K562 (cell line): ENCODE measurements around the gene GRIN1. TPM values are rescaled to one million over a fixed set of nuclear protein-coding genes. Genes with fewer than 3 reads are reported as not detected.

Source experiments
- CCNT2 ChIP-seq: IDR thresholded peaks from 2 replicates; pipeline ENCODE4 v1.6.1; 2011; ENCODE audit warnings: borderline replicate concordance, low read depth, mild to moderate bottlenecking, moderate library complexity, mixed read lengths, low read length; ENCODE audit not compliant: insufficient read length; ENCODE audit errors: extremely low read depth
- E2F6 ChIP-seq, 2 experiments: IDR thresholded peaks; 2 replicates each; pipeline ENCODE4 v1.6.1; 2011; ENCODE audit warnings: borderline replicate concordance in 1 of 2, control low read depth in 1 of 2, low read depth in 1 of 2, low read length in 1 of 2, mild to moderate bottlenecking in 1 of 2, mixed read lengths in 1 of 2, moderate library complexity in 1 of 2; ENCODE audit not compliant: insufficient read depth in 1 of 2, insufficient read length in 1 of 2, poor library complexity in 1 of 2, severe bottlenecking in 1 of 2; ENCODE audit errors: extremely low read depth in 1 of 2
- PBX2 ChIP-seq, 2 experiments: IDR thresholded peaks in 1 of 2; conservative IDR thresholded peaks in 1 of 2; 2 replicates each; pipeline ENCODE4 v1.6.1; 2016; ENCODE audit warnings: low read depth in 2 of 2, mild to moderate bottlenecking in 1 of 2, missing compliant biosample characterization in 1 of 2, missing genetic modification characterization in 1 of 2, moderate library complexity in 1 of 2
- PHF20 ChIP-seq: fragments of 450-650 bp; IDR thresholded peaks from 2 replicates; pipeline ENCODE4 v1.6.1; 2018; ENCODE audit not compliant: partially characterized antibody
- SAFB ChIP-seq: fragments of 200-400 bp; formaldehyde crosslinking; IDR thresholded peaks from 2 replicates; pipeline ENCODE4 v1.6.1; 2017; ENCODE audit warnings: low read depth, low read length, borderline replicate concordance
- UBTF ChIP-seq, 2 experiments: IDR thresholded peaks; 2 replicates each; pipeline ENCODE4 v1.6.1; 2012; ENCODE audit warnings: improper control_type of control experiment in 2 of 2, low read depth in 2 of 2, low read length in 2 of 2, borderline replicate concordance in 1 of 2
- VEZF1 ChIP-seq: fragments of 200-800 bp; sonication (Bioruptor generic); IDR thresholded peaks from 2 replicates; pipeline ENCODE4 v1.6.1; 2017; ENCODE audit warnings: missing genetic modification characterization, missing compliant biosample characterization
- ZBTB33 ChIP-seq: sonication (generic); formaldehyde crosslinking; IDR thresholded peaks from 2 replicates; pipeline ENCODE4 v1.8.1; 2023; ENCODE audit warnings: mild to moderate bottlenecking, missing genetic modification reagents
- ZBTB7A ChIP-seq: IDR thresholded peaks from 2 replicates; pipeline ENCODE4 v1.6.1; 2011; ENCODE audit warnings: low read depth, mild to moderate bottlenecking, low read length, moderate library complexity, borderline replicate concordance; ENCODE audit not compliant: control insufficient read depth
- ZNF766 ChIP-seq: fragments of 200-800 bp; sonication (Bioruptor generic); conservative IDR thresholded peaks from 2 replicates; pipeline ENCODE4 v1.6.1; 2016; ENCODE audit warnings: missing genetic modification characterization, missing compliant biosample characterization
- ZNF785 ChIP-seq: fragments of 250-450 bp; sonication (Bioruptor Pico); IDR thresholded peaks from 2 replicates; pipeline ENCODE4 v1.4.0; 2020; ENCODE audit warnings: mild to moderate bottlenecking
- polyA plus RNA-seq, 8 experiments: library from polyadenylated mRNA; depleted of rRNA in 4 of 8; stranded (reverse) in 5 of 8; unstranded in 3 of 8; fragments of >200 nt; fragmentation: Nextera tagmentation in 2 of 8; fragmentation: Illumina TruSeq in 1 of 8; extraction: Ambion mirVana in 2 of 8; extraction: Trizol in 1 of 8; gene quantifications; 2 replicates each; pipeline versions ENCODE4 v1.2.1 to v1.2.3, GENCODE V29; 2011 to 2014; ENCODE audit warnings: inconsistent platforms in 1 of 8, missing spikeins in 1 of 8
- total RNA-seq, 7 experiments: library from RNA; depleted of rRNA in 6 of 7; stranded (reverse); fragments of >200 nt in 6 of 7; fragmentation: Illumina TruSeq in 2 of 7; extraction: Trizol in 2 of 7; gene quantifications; 2 replicates each; pipeline versions ENCODE4 v1.2.1 to v1.2.3, GENCODE V29; 2011 to 2021; ENCODE audit warnings: low replicate concordance in 1 of 7

GRIN1 gene
- total and polyA plus RNA-seq, 9 of the 15 experiments (the other 6 are each of a cell fraction or from before 2014, with no cell fraction given): 0.03 to 0.35 (median 0.16) TPM; not detected in 6

- TF ChIP-seq E2F6 (IDR thresholded peaks at IDR 0.05; ENCODE audit: borderline replicate concordance in 1 of 2, extremely low read depth in 1 of 2, insufficient read depth in 1 of 2, insufficient read length in 1 of 2, low read depth in 1 of 2, low read length in 1 of 2, poor library complexity in 1 of 2, severe bottlenecking in 1 of 2) (peak in 1 of 2 experiments; percentile 29), UBTF (IDR thresholded peaks at IDR 0.05; ENCODE audit: borderline replicate concordance in 1 of 2, low read depth in 2 of 2, low read length in 2 of 2) (peak in 1 of 2 experiments; percentile 40; a peak in 1 of 4 replicates), ZNF766 (CRISPR knock-in tag) (no peak), VEZF1 (no peak), PBX2 (CRISPR knock-in tag; IDR thresholded peaks at IDR 0.05; ENCODE audit: low read depth) (no peak), PBX2 (tag; conservative IDR thresholded peaks at IDR 0.05; ENCODE audit: low read depth) (no peak), SAFB (0 out of 2 replicates have a peak, but pooled peaks have one; percentile 34), PHF20 (no peak), ZBTB7A (no peak), CCNT2 (no peak), ZNF785 (CRISPR knock-in tag) (no peak), ZBTB33 (peak; percentile 95)
These were observed 30.2 kb downstream of the GRIN1 start (continued) for GRCh38 chr9:137168904-137169856.
